Gastrocnemius medialis (tissue), 4 donors: ENCODE data around the gene AMHR2. TPM values are rescaled to one million over a fixed set of nuclear protein-coding genes. Genes with fewer than 3 reads are reported as not detected.

Source experiments
- ATAC-seq, 2 donors: fragments of 150-250 bp; one replicate each; pipeline ENCODE4 v1.9.1; 2016
- DNase-seq, 2 donors: peaks; one replicate each; pipeline ENCODE4 v3.0.0-alpha.2; 2019
- H3K27ac ChIP-seq, 4 donors: fragments of 200-600 bp; sonication (generic); 1 replicate in 1 of 4; 2 replicates in 3 of 4; pipeline ENCODE4 v1.5.1; 2016 to 2018; ENCODE audit warnings: mild to moderate bottlenecking in 2 of 4, moderate library complexity in 1 of 4
- H3K27me3 ChIP-seq, 3 donors: fragments of 200-600 bp; sonication (generic) in 2 of 3; 1 replicate in 1 of 3; 2 replicates in 2 of 3; pipeline versions ENCODE4 v1.5.1 to v1.6.0; 2016 to 2019; ENCODE audit warnings: mild to moderate bottlenecking in 1 of 3, moderate library complexity in 1 of 3
- H3K36me3 ChIP-seq, 2 donors: fragments of 200-600 bp; sonication (generic) in 1 of 2; one replicate each; pipeline ENCODE4 v1.5.1; 2017 to 2018
- H3K4me1 ChIP-seq, 2 donors: fragments of 200-600 bp; sonication (generic) in 1 of 2; one replicate each; pipeline ENCODE4 v1.5.1; 2016 to 2017; ENCODE audit warnings: mild to moderate bottlenecking in 2 of 2
- H3K4me3 ChIP-seq, 4 donors: fragments of 200-600 bp; sonication (generic) in 3 of 4; 1 replicate in 1 of 4; 2 replicates in 3 of 4; pipeline ENCODE4 v1.5.1; 2016 to 2019; ENCODE audit warnings: mild to moderate bottlenecking in 2 of 4
- H3K9me3 ChIP-seq, 3 donors: fragments of 200-600 bp; sonication (generic) in 2 of 3; 1 replicate in 1 of 3; 2 replicates in 2 of 3; pipeline ENCODE4 v1.5.1; 2016 to 2019
- POLR2A ChIP-seq, 2 donors: fragments of 450-650 bp; IDR thresholded peaks; one replicate each; pipeline ENCODE4 v1.6.1; 2017; ENCODE audit warnings: antibody characterized with exemption in 2 of 2, mild to moderate bottlenecking in 2 of 2, moderate library complexity in 2 of 2
- in situ Hi-C, 4 donors: fragments of 200-750 bp; cut with MboI; loops; one replicate each; pipeline versions ENCODE4 v1.15.0 to v1.8.0; 2017; ENCODE audit warnings: low sequenced_read_pairs in 4 of 4
- intact Hi-C: fragments of 100-400 bp; cut with DNase I; formaldehyde crosslinking; loops from one replicate; pipeline ENCODE4 v1.15.1; 2023; ENCODE audit warnings: low total_unique reads
- total RNA-seq, 4 donors: library from RNA; depleted of rRNA; stranded (reverse); fragments of >200 nt; gene quantifications; one replicate each; pipeline versions ENCODE4 v1.1.0 to v1.2.3, GENCODE V29; 2016
- TF ChIP-seq, protein P1 (sequence below), 5 experiments: fragments of 450-650 bp in 3 of 5; fragments of 200-600 bp in 2 of 5; sonication (generic) in 2 of 5; IDR thresholded peaks in 4 of 5; conservative IDR thresholded peaks in 1 of 5; 1 replicate in 4 of 5; 2 replicates in 1 of 5; pipeline ENCODE4 v1.5.1; 2016 to 2019; ENCODE audit warnings: antibody characterized with exemption in 5 of 5, mild to moderate bottlenecking in 3 of 5, moderate library complexity in 3 of 5

AMHR2 gene
- total RNA-seq, 4 donors from 2014 or later = 1.0 to 1.4 TPM; not detected in 2

DNA sequence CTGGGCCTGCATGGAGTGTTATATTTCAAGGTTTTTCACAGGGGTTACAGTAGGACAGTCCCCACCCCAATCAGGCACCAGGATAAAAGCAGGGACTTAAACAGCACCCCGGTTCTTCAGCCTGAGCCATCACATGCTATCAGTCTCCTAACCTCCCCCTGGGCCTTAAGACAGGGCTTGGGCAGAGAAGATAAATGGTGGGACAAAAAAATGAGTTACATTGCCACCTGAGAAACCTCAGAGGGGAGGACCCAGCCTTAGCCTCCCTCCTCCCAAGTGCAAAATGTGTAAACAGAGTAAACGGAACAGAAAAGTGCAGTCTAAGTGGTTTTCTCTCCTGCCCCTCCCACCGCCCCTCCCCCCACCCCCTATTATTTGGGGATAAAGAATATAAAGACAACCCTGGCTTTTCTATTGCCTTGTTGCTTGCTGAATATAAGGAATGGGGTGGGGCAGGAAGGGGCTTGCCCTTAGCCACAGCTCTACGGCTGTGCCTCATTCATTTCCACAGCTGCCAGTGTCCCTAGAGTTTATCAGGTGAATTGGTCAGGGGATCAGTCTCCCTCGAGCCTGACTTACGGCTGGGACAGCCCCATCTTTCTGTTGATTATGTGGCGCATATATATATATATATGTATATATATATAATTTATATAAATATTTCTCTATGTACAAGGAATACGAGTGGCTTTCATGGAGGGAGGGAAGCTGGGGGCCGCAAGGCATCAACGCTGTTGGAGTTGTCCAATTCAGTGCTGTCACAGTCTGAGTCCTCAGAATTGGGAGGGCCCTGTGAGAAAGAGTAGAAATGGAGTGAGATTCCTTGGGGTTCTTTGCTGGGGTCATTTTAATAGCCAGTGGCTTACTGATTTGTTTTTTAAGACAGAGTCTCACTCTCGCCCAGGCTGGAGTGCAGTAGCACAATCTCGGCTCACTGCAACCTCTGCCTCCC lies 57.1 kb downstream of the AMHR2 start:
- Histone ChIP-seq H3K27me3 (no peaks in the 10 kb centered on the region), H3K4me1 (peaks cover 25 to 30% of the 10 kb centered on the region in 2 donors), H3K4me3 (no peak overlapping the region), H3K27ac (peak overlapping the region; percentile 7 to 86 (median 78)), H3K9me3 (no peaks in the 10 kb centered on the region), H3K36me3 (peaks cover 0 to 51% of the 10 kb centered on the region in 2 donors)
- intact Hi-C loops (no loop called here), in situ Hi-C loops (no loop called here)
- TF ChIP-seq, protein P1, sequence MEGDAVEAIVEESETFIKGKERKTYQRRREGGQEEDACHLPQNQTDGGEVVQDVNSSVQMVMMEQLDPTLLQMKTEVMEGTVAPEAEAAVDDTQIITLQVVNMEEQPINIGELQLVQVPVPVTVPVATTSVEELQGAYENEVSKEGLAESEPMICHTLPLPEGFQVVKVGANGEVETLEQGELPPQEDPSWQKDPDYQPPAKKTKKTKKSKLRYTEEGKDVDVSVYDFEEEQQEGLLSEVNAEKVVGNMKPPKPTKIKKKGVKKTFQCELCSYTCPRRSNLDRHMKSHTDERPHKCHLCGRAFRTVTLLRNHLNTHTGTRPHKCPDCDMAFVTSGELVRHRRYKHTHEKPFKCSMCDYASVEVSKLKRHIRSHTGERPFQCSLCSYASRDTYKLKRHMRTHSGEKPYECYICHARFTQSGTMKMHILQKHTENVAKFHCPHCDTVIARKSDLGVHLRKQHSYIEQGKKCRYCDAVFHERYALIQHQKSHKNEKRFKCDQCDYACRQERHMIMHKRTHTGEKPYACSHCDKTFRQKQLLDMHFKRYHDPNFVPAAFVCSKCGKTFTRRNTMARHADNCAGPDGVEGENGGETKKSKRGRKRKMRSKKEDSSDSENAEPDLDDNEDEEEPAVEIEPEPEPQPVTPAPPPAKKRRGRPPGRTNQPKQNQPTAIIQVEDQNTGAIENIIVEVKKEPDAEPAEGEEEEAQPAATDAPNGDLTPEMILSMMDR (IDR thresholded peaks at IDR 0.05 in 4 of 5, conservative IDR thresholded peaks at IDR 0.05 in 1 of 5) = no peak
- TF ChIP-seq POLR2A (IDR thresholded peaks at IDR 0.05) = no peak
- ATAC-seq (no peak), DNase-seq (no peak)

Other genes with a start within 250 kb of the AMHR2 start
- 1 to 10 TPM; 4.1 to 7.4 (median 5.0) TPM for gene ZNF740, start 243.1 kb upstream of the AMHR2 start, total RNA-seq
- 10 to 100 TPM in 1 of 4 donors, 1 to 10 TPM in 2, under 1 TPM in 1; 0.68 to 14.9 (median 1.9) TPM for gene CSAD, start 242.9 kb upstream of the AMHR2 start, total RNA-seq
- gene ITGB7, start 216.6 kb upstream of the AMHR2 start, total RNA-seq = under 1 TPM in 2 of 4 donors, not detected in 2; 0.73 to 0.81 TPM
- 1 to 10 TPM; 4.2 to 5.8 (median 4.9) TPM for gene RARG, start 191.6 kb upstream of the AMHR2 start, total RNA-seq
- under 1 TPM in 3 of 4 donors, not detected in 1; 0.20 to 0.44 (median 0.24) TPM for gene ESPL1, start 155.6 kb upstream of the AMHR2 start, total RNA-seq
- 100 to 1,000 TPM; 341 to 464 (median 358) TPM for gene PFDN5, start 128.3 kb upstream of the AMHR2 start, total RNA-seq
- gene MYG1, start 124.2 kb upstream of the AMHR2 start, total RNA-seq = 10 to 100 TPM; 43.4 to 51.0 (median 46.0) TPM
- gene AAAS, start 102.2 kb upstream of the AMHR2 start, total RNA-seq = 10 to 100 TPM; 30.5 to 47.9 (median 38.5) TPM
- gene SP7, start 87.5 kb upstream of the AMHR2 start, total RNA-seq = not detected
- gene SP1, start 43.7 kb upstream of the AMHR2 start, total RNA-seq = 10 to 100 TPM; 44.9 to 61.9 (median 48.0) TPM
- 10 to 100 TPM; 40.3 to 90.4 (median 74.2) TPM for gene PRR13, start 17.9 kb downstream of the AMHR2 start, total RNA-seq
- 100 to 1,000 TPM; 113 to 257 (median 191) TPM for gene PCBP2, start 28.2 kb downstream of the AMHR2 start, total RNA-seq
- 1 to 10 TPM; 1.1 to 9.9 (median 3.8) TPM for gene MAP3K12, start 75.6 kb downstream of the AMHR2 start, total RNA-seq
- 10 to 100 TPM in 2 of 4 donors, 1 to 10 TPM in 2; 6.8 to 17.4 (median 11.6) TPM for gene TARBP2, start 77.4 kb downstream of the AMHR2 start, total RNA-seq
- not detected for gene NPFF, start 83.6 kb downstream of the AMHR2 start, total RNA-seq
- gene ATF7, start 202.5 kb downstream of the AMHR2 start, total RNA-seq = 10 to 100 TPM; 21.9 to 47.9 (median 26.3) TPM